Skeletal muscle tissue (tissue), 4 donors: ENCODE measurements around the gene SMIM38. TPM values are rescaled to one million over a fixed set of nuclear protein-coding genes. Genes with fewer than 3 reads are reported as not detected.

Source experiments
- H3K27ac ChIP-seq: one replicate; pipeline ENCODE4 v1.7.0; 2013; ENCODE audit warnings: mild to moderate bottlenecking, low read depth, low read length, inconsistent platforms
- H3K27me3 ChIP-seq, 3 donors: one replicate each; pipeline ENCODE4 v1.7.0; 2013; ENCODE audit warnings: low read length in 3 of 3; ENCODE audit not compliant: control insufficient read depth in 3 of 3, insufficient read depth in 3 of 3
- H3K36me3 ChIP-seq, 3 donors: one replicate each; pipeline ENCODE4 v1.7.0; 2013; ENCODE audit warnings: low read length in 3 of 3; ENCODE audit not compliant: control insufficient read depth in 3 of 3, insufficient read depth in 3 of 3
- H3K4me1 ChIP-seq, 3 donors: one replicate each; pipeline ENCODE4 v1.7.0; 2013; ENCODE audit warnings: low read length in 3 of 3, mild to moderate bottlenecking in 3 of 3; ENCODE audit not compliant: control insufficient read depth in 3 of 3, insufficient read depth in 3 of 3
- H3K4me3 ChIP-seq, 3 donors: one replicate each; pipeline ENCODE4 v1.7.0; 2013; ENCODE audit warnings: low read length in 3 of 3
- H3K9ac ChIP-seq, 3 donors: one replicate each; pipeline ENCODE4 v1.7.0; 2013; ENCODE audit warnings: low read length in 3 of 3, mild to moderate bottlenecking in 3 of 3, moderate library complexity in 2 of 3, low read depth in 1 of 3
- H3K9me3 ChIP-seq, 3 donors: one replicate each; pipeline ENCODE4 v1.7.0; 2013; ENCODE audit warnings: low read length in 3 of 3; ENCODE audit not compliant: control insufficient read depth in 3 of 3
- total RNA-seq: library from RNA; depleted of rRNA; stranded (reverse); fragments of >200 nt; gene quantifications from one replicate; pipeline ENCODE4 v1.2.3, GENCODE V29; 2014
- donor health status: Osteomylitis.

Gene SMIM38
- total RNA-seq, 1 donor from 2014 or later = under 0.01 TPM

GRCh38 chr11:69113646-69114340, 41.9 kb upstream of the SMIM38 start:
- peaks cover 13 to 17% (median 15%) of the 10 kb centered on the region in 3 donors for H3K4me1 ChIP-seq
- no peak overlapping the region for H3K4me3 ChIP-seq
- H3K36me3 ChIP-seq = peaks cover 0 to 3% (median 0%) of the 10 kb centered on the region in 3 donors
- H3K27me3 ChIP-seq = no peaks in the 10 kb centered on the region
- no peak overlapping the region for H3K27ac ChIP-seq
- H3K9ac ChIP-seq = no peak overlapping the region
- no peaks in the 10 kb centered on the region for H3K9me3 ChIP-seq

GRCh38 chr11:69114362-69114761, 41.4 kb upstream of the SMIM38 start:
- no peaks in the 10 kb centered on the region for H3K36me3 ChIP-seq
- H3K27ac ChIP-seq = no peak overlapping the region
- no peak overlapping the region for H3K9ac ChIP-seq
- H3K27me3 ChIP-seq = no peaks in the 10 kb centered on the region
- H3K4me3 ChIP-seq = no peak overlapping the region
- H3K9me3 ChIP-seq = peaks cover 0 to 4% (median 0%) of the 10 kb centered on the region in 3 donors
- H3K4me1 ChIP-seq = peaks cover 13 to 17% (median 15%) of the 10 kb centered on the region in 3 donors

DNA sequence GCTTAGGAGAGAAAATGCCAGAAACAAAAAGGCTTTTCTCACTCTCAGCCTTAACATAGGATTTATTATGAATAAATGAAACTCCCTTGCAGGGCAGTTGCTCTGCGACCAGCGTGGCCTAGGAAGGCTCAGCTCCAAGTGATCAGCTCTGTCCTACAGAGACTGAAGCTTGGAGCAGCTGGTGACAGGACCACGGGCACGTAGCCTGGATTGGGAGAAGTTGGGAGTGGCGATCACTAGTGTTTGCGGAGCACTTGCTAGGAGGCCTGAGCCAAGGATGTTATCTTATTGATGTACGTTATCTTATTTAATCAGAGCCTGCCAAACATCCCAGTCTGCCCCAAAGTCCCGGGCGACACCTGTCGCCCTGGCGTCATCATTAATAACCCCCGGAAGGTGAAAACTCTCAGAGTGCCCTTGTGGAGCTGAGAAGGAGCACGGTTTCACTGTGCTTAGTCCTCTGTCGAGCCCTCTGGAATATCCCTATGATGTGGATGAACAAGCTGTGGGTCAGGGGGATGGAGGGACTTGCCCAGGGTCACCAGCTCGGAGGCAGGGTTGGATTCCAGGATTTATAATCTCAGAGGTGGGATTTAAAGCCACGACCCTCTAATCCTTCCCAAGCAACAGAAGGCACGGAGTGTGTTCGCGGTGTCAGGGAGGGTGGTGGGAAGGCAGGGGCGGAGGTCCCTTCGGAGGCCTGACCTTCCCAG, 40.8 kb upstream of the SMIM38 start:
- Histone ChIP-seq H3K27me3 (no peaks in the 10 kb centered on the region), H3K4me1 (peaks cover 13 to 17% (median 15%) of the 10 kb centered on the region in 3 donors), H3K9ac (peak overlapping the region in 1 of 3 donors; percentile 70), H3K4me3 (peak overlapping the region in 1 of 3 donors; percentile 65), H3K9me3 (peaks cover 0 to 4% (median 0%) of the 10 kb centered on the region in 3 donors), H3K36me3 (no peaks in the 10 kb centered on the region), H3K27ac (no peak overlapping the region)

DNA sequence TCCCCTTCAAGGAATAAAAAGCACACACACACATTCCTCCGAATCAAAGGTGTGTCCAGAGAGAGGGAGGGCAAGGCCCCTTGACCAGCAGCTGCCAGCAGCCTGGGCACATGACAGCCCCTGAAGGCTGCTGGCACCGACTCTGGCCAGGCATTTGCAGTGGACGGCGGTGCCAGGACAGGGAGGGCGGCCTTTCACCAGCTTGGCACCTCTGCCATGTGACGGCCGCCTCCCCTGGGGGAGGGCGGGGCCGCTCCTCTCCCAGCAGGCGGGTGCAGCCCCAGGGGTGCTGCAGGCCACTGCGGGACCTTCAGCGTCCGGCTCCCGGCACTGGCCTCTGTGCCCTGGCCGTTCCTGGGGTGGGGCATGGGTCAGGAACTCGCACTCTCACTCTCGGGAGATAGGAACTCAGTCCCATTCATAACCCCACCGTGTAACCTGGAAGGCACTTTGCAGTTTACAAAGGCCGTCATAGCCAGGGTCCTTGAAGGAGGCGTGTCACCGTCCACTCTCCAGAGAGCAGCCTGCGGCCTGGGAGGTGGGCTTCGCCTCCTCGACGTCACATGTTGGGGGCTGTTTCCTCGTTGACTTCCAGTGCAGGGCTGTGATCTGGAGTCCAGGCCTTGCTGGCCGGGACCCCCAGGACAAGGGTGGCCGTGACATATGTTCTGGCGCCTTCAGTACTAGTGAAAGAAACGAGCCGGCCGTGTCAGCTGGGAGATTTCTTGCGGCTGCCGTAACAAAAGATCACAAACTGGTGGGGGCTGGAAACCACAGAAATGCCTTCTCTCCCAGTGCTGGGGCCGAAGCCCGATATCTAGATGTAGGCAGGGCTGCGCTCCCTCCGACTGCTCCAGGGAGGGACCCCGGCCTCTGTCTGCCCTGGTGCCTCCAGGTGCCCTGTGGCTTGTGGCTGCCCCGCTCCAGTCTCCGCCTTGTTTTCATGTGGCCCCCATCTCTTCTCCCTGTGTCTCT, 39.9 kb upstream of the SMIM38 start:
- H3K27ac ChIP-seq = no peak overlapping the region
- no peaks in the 10 kb centered on the region for H3K27me3 ChIP-seq
- H3K4me3 ChIP-seq = peak overlapping the region; percentile 23 to 65 (median 56)
- peaks cover 0 to 4% (median 0%) of the 10 kb centered on the region in 3 donors for H3K9me3 ChIP-seq
- H3K9ac ChIP-seq = peak overlapping the region; percentile 23 to 70 (median 43)
- H3K4me1 ChIP-seq = peaks cover 13 to 17% (median 15%) of the 10 kb centered on the region in 3 donors
- H3K36me3 ChIP-seq = no peaks in the 10 kb centered on the region

DNA sequence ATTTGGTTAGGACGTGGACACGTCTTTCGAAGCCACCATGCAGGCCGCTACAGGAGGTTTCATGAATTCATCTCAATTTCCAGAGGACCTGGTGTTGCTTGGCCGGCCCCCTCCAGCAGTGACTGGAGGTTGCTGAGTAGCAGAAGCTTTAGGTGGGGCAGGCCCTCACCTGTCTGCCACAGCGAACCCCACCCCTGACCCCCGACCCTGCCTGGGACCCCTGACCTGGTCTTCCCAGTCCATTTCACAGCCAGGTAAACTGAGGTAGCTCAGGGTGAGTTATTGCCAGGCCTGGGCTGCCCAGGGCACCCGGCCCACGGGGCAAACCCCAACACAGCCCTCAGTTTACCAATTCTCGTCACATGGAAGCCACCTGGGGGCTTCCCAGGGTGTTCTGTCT, 39.1 kb upstream of the SMIM38 start:
- Histone ChIP-seq H3K27me3 (no peaks in the 10 kb centered on the region), H3K27ac (no peak overlapping the region), H3K4me3 (no peak overlapping the region), H3K9me3 (peaks cover 0 to 4% (median 0%) of the 10 kb centered on the region in 3 donors), H3K9ac (no peak overlapping the region), H3K36me3 (no peaks in the 10 kb centered on the region), H3K4me1 (peaks cover 13 to 17% (median 15%) of the 10 kb centered on the region in 3 donors)

- Histone ChIP-seq H3K9me3 (peaks cover 0 to 4% (median 0%) of the 10 kb centered on the region in 3 donors), H3K27me3 (no peaks in the 10 kb centered on the region), H3K4me1 (peaks cover 17 to 31% (median 22%) of the 10 kb centered on the region in 3 donors), H3K27ac (no peak overlapping the region), H3K36me3 (no peaks in the 10 kb centered on the region), H3K4me3 (no peak overlapping the region), H3K9ac (no peak overlapping the region)
Observed at GRCh38 chr11:69119190-69119589, 36.5 kb upstream of the SMIM38 start.

- Histone ChIP-seq H3K27ac (no peak overlapping the region), H3K4me1 (peaks cover 12 to 25% (median 18%) of the 10 kb centered on the region in 3 donors), H3K9ac (no peak overlapping the region), H3K27me3 (no peaks in the 10 kb centered on the region), H3K4me3 (no peak overlapping the region), H3K9me3 (peaks cover 0 to 4% (median 0%) of the 10 kb centered on the region in 3 donors), H3K36me3 (no peaks in the 10 kb centered on the region)
Observed at GRCh38 chr11:69120096-69120875, 35.4 kb upstream of the SMIM38 start.

DNA sequence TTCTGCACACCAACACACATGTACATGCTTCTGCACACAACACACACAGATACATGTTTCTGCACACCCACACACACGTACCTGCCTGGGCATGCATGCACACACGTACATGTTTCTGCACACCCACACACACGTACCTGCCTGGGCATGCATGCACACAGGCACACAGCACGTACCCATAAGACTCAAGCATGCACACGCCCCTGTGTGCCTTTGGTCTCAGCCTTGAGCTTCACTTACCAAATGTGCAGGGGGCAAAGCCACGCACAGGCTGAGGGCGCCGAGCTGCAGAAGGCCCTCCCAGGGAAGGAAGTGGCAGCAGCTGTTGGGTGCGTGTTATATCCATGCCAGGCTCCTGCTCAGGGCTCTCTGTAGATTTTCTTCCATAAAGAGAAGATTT, 34.7 kb upstream of the SMIM38 start:
- H3K4me3 ChIP-seq = no peak overlapping the region
- peaks cover 0 to 4% (median 0%) of the 10 kb centered on the region in 3 donors for H3K9me3 ChIP-seq
- H3K36me3 ChIP-seq = no peaks in the 10 kb centered on the region
- peaks cover 0 to 3% (median 3%) of the 10 kb centered on the region in 3 donors for H3K27me3 ChIP-seq
- peaks cover 7 to 19% (median 11%) of the 10 kb centered on the region in 3 donors for H3K4me1 ChIP-seq
- H3K9ac ChIP-seq = no peak overlapping the region
- no peak overlapping the region for H3K27ac ChIP-seq
